KMS-11 (cell line): ENCODE data around the gene TSPAN14.

Source experiments
- H2AFZ ChIP-seq: fragments of 200-600 bp; sonication (generic); 2 replicates; pipeline ENCODE4 v1.6.1; 2016; ENCODE audit warnings: antibody characterized with exemption, mixed run types, low read depth
- H3K27ac ChIP-seq: fragments of 200-600 bp; sonication (generic); 2 replicates; pipeline ENCODE4 v1.6.1; 2016; ENCODE audit warnings: mild to moderate bottlenecking, mixed run types
- H3K27me3 ChIP-seq: fragments of 200-600 bp; sonication (generic); 2 replicates; pipeline ENCODE4 v1.6.1; 2017; ENCODE audit warnings: mild to moderate bottlenecking, low read depth, mixed run types, moderate library complexity; ENCODE audit not compliant: insufficient read depth
- H3K36me3 ChIP-seq: fragments of 200-600 bp; sonication (generic); 2 replicates; pipeline ENCODE4 v1.6.1; 2017; ENCODE audit warnings: mild to moderate bottlenecking, mixed run types; ENCODE audit not compliant: insufficient read depth
- H3K4me1 ChIP-seq: fragments of 200-600 bp; sonication (generic); 2 replicates; pipeline ENCODE4 v1.6.1; 2016; ENCODE audit warnings: mild to moderate bottlenecking, low read depth, mixed run types; ENCODE audit not compliant: poor library complexity, severe bottlenecking
- H3K4me2 ChIP-seq: fragments of 200-600 bp; sonication (generic); 2 replicates; pipeline ENCODE4 v1.7.0; 2016; ENCODE audit warnings: mild to moderate bottlenecking, mixed run types
- H3K4me3 ChIP-seq: fragments of 200-600 bp; sonication (generic); IDR thresholded peaks from 2 replicates; pipeline ENCODE4 v1.6.1; 2017; ENCODE audit warnings: low read depth, low read length, mixed read lengths; ENCODE audit not compliant: insufficient read depth
- H3K79me2 ChIP-seq: fragments of 200-600 bp; sonication (generic); 2 replicates; pipeline ENCODE4 v1.6.1; 2016; ENCODE audit warnings: low read depth, mixed run types; ENCODE audit not compliant: insufficient read depth
- H3K9ac ChIP-seq: fragments of 200-600 bp; sonication (generic); 2 replicates; pipeline ENCODE4 v1.6.1; 2016; ENCODE audit warnings: mild to moderate bottlenecking, mixed run types
- H4K20me1 ChIP-seq: fragments of 200-600 bp; sonication (generic); 2 replicates; pipeline ENCODE4 v1.6.1; 2016; ENCODE audit warnings: mild to moderate bottlenecking, mixed run types; ENCODE audit not compliant: insufficient read depth
- TF ChIP-seq, protein P1 (sequence below): fragments of 200-600 bp; sonication (generic); conservative IDR thresholded peaks from 2 replicates; pipeline ENCODE4 v1.6.1; 2017; ENCODE audit warnings: low read depth, mild to moderate bottlenecking, antibody characterized with exemption, low read length, moderate library complexity, mixed read lengths

The TSPAN14 gene

GRCh38 chr10:80462299-80462980 is 8.3 kb downstream of the TSPAN14 start:
- no peak overlapping the region for H2AFZ ChIP-seq
- no peaks in the 10 kb centered on the region for H3K36me3 ChIP-seq
- no peak overlapping the region for H3K9ac ChIP-seq
- H4K20me1 ChIP-seq, result no peaks in the 10 kb centered on the region
- no peak overlapping the region for H3K4me2 ChIP-seq
- H3K27me3 ChIP-seq, result no peaks in the 10 kb centered on the region
- H3K79me2 ChIP-seq, result peaks cover 9% of the 10 kb centered on the region; the same call in 1 of the 2 replicates
- H3K4me3 ChIP-seq, result no peak overlapping the region
- H3K4me1 ChIP-seq, result peaks cover 50% of the 10 kb centered on the region
- TF ChIP-seq, protein P1, sequence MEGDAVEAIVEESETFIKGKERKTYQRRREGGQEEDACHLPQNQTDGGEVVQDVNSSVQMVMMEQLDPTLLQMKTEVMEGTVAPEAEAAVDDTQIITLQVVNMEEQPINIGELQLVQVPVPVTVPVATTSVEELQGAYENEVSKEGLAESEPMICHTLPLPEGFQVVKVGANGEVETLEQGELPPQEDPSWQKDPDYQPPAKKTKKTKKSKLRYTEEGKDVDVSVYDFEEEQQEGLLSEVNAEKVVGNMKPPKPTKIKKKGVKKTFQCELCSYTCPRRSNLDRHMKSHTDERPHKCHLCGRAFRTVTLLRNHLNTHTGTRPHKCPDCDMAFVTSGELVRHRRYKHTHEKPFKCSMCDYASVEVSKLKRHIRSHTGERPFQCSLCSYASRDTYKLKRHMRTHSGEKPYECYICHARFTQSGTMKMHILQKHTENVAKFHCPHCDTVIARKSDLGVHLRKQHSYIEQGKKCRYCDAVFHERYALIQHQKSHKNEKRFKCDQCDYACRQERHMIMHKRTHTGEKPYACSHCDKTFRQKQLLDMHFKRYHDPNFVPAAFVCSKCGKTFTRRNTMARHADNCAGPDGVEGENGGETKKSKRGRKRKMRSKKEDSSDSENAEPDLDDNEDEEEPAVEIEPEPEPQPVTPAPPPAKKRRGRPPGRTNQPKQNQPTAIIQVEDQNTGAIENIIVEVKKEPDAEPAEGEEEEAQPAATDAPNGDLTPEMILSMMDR, result no peak
- no peak overlapping the region for H3K27ac ChIP-seq

- Histone ChIP-seq H3K27ac (no peak overlapping the region), H3K79me2 (peaks cover 5% of the 10 kb centered on the region; the same call in 1 of the 2 replicates), H3K4me1 (peaks cover 43% of the 10 kb centered on the region), H3K4me2 (no peak overlapping the region), H3K27me3 (no peaks in the 10 kb centered on the region), H3K4me3 (no peak overlapping the region), H4K20me1 (no peaks in the 10 kb centered on the region), H3K9ac (no peak overlapping the region), H3K36me3 (no peaks in the 10 kb centered on the region), H2AFZ (no peak overlapping the region)
- TF ChIP-seq, protein P1, result no peak
These were observed 9.1 kb downstream of the TSPAN14 start for GRCh38 chr10:80462981-80463741.

- H2AFZ ChIP-seq, result no peak overlapping the region
- no peaks in the 10 kb centered on the region for H3K27me3 ChIP-seq
- peaks cover 36% of the 10 kb centered on the region for H3K4me1 ChIP-seq
- no peak overlapping the region for H3K4me2 ChIP-seq
- TF ChIP-seq, protein P1, result no peak
- H3K4me3 ChIP-seq, result no peak overlapping the region
- H3K9ac ChIP-seq, result no peak overlapping the region
- H4K20me1 ChIP-seq, result no peaks in the 10 kb centered on the region
- peaks cover 5% of the 10 kb centered on the region; the same call in 1 of the 2 replicates for H3K79me2 ChIP-seq
- no peaks in the 10 kb centered on the region for H3K36me3 ChIP-seq
- no peak overlapping the region for H3K27ac ChIP-seq
These were observed 9.8 kb downstream of the TSPAN14 start for GRCh38 chr10:80463868-80464267.

GRCh38 chr10:80464557-80465450 is 10.7 kb downstream of the TSPAN14 start:
- TF ChIP-seq, protein P1, result no peak
- H4K20me1 ChIP-seq, result no peaks in the 10 kb centered on the region
- H3K4me1 ChIP-seq, result peaks cover 27% of the 10 kb centered on the region
- no peak overlapping the region for H3K4me3 ChIP-seq
- H3K27me3 ChIP-seq, result no peaks in the 10 kb centered on the region
- no peaks in the 10 kb centered on the region for H3K36me3 ChIP-seq
- H2AFZ ChIP-seq, result no peak overlapping the region
- H3K79me2 ChIP-seq, result peaks cover 5% of the 10 kb centered on the region; the same call in 1 of the 2 replicates
- H3K9ac ChIP-seq, result no peak overlapping the region
- no peak overlapping the region for H3K4me2 ChIP-seq
- no peak overlapping the region for H3K27ac ChIP-seq
